ENCODE data around the gene ALKBH1. TPM values are rescaled to one million over a fixed set of nuclear protein-coding genes. Genes with fewer than 3 reads are reported as not detected.

Gene ALKBH1
- total RNA-seq, 1 donor from 2014 or later, result 14.5 TPM

DNA sequence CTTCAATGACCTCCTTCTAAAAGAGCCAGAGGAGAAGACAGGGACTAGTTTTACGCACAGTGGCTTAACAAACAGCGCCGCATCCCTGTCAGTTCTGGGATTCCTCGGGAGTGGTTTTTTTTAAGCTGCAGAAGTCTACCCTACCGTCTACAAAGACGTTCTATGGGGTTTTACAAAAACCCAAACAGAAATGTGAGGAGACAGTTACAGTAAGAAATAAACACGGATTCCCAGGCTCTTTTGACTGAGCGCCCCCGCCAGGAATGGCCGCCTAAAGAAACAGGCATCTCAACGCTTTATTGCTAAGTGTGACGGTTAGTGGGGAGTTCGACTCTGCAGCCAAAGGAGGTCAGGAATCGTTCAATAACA lies 484 bp downstream of the ALKBH1 start:
- peaks cover 5% of the 10 kb centered on the region for H3K36me3 Mint-ChIP-seq (ENCODE audit: insufficient read depth)
- H3K27me3 Mint-ChIP-seq, result no peaks in the 10 kb centered on the region
- no peaks in the 10 kb centered on the region for H3K9me3 Mint-ChIP-seq (ENCODE audit: low read depth)
- TF ChIP-seq, protein P1, sequence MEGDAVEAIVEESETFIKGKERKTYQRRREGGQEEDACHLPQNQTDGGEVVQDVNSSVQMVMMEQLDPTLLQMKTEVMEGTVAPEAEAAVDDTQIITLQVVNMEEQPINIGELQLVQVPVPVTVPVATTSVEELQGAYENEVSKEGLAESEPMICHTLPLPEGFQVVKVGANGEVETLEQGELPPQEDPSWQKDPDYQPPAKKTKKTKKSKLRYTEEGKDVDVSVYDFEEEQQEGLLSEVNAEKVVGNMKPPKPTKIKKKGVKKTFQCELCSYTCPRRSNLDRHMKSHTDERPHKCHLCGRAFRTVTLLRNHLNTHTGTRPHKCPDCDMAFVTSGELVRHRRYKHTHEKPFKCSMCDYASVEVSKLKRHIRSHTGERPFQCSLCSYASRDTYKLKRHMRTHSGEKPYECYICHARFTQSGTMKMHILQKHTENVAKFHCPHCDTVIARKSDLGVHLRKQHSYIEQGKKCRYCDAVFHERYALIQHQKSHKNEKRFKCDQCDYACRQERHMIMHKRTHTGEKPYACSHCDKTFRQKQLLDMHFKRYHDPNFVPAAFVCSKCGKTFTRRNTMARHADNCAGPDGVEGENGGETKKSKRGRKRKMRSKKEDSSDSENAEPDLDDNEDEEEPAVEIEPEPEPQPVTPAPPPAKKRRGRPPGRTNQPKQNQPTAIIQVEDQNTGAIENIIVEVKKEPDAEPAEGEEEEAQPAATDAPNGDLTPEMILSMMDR (IDR thresholded peaks at IDR 0.05; ENCODE audit: unreplicated experiment), result peak; percentile 23
- peak overlapping the region; percentile 88 for H3K4me3 Mint-ChIP-seq (ENCODE audit: low read depth)
- H3K27ac Mint-ChIP-seq, result peak overlapping the region; percentile 94
- H3K4me1 Mint-ChIP-seq (ENCODE audit: low read depth), result peaks cover 25% of the 10 kb centered on the region
- DNase-seq (ENCODE audit: low spot score, unreplicated experiment), result no peak

DNA sequence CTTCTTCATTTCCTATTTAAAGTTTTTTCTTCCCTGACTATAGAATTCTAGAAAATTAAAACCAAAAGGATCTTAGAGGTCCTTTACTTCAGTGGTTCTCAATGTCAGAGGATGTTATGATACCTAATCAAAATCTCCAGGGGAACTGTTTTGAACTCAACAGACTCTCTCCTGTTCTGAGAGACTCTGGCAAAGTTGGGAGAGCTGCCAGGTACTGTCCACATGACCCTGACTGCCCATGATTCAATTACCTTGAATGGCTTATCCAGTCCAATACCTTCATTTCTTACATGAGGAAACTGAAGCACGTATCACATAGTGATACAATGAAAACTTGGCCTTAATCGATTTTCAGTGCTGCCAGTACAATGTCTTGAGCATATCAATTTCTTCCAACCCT lies 16.6 kb downstream of the ALKBH1 start:
- Mint-ChIP-seq H3K27ac (no peak overlapping the region), H3K4me3 (ENCODE audit: low read depth) (no peak overlapping the region), H3K9me3 (ENCODE audit: low read depth) (no peaks in the 10 kb centered on the region), H3K27me3 (no peaks in the 10 kb centered on the region), H3K4me1 (ENCODE audit: low read depth) (no peaks in the 10 kb centered on the region), H3K36me3 (ENCODE audit: insufficient read depth) (peaks cover 17% of the 10 kb centered on the region)
- no peak for DNase-seq (ENCODE audit: low spot score, unreplicated experiment)
- TF ChIP-seq, protein P1 (IDR thresholded peaks at IDR 0.05; ENCODE audit: unreplicated experiment), result no peak

- Mint-ChIP-seq H3K27me3 (no peaks in the 10 kb centered on the region), H3K9me3 (ENCODE audit: low read depth) (no peaks in the 10 kb centered on the region), H3K36me3 (ENCODE audit: insufficient read depth) (peaks cover 11% of the 10 kb centered on the region), H3K4me3 (ENCODE audit: low read depth) (no peak overlapping the region), H3K4me1 (ENCODE audit: low read depth) (no peaks in the 10 kb centered on the region), H3K27ac (no peak overlapping the region)
- DNase-seq (ENCODE audit: low spot score, unreplicated experiment), result no peak
- TF ChIP-seq, protein P1 (IDR thresholded peaks at IDR 0.05; ENCODE audit: unreplicated experiment), result no peak
Measured at GRCh38 chr14:77682158-77682553, 25.7 kb downstream of the ALKBH1 start.

DNA sequence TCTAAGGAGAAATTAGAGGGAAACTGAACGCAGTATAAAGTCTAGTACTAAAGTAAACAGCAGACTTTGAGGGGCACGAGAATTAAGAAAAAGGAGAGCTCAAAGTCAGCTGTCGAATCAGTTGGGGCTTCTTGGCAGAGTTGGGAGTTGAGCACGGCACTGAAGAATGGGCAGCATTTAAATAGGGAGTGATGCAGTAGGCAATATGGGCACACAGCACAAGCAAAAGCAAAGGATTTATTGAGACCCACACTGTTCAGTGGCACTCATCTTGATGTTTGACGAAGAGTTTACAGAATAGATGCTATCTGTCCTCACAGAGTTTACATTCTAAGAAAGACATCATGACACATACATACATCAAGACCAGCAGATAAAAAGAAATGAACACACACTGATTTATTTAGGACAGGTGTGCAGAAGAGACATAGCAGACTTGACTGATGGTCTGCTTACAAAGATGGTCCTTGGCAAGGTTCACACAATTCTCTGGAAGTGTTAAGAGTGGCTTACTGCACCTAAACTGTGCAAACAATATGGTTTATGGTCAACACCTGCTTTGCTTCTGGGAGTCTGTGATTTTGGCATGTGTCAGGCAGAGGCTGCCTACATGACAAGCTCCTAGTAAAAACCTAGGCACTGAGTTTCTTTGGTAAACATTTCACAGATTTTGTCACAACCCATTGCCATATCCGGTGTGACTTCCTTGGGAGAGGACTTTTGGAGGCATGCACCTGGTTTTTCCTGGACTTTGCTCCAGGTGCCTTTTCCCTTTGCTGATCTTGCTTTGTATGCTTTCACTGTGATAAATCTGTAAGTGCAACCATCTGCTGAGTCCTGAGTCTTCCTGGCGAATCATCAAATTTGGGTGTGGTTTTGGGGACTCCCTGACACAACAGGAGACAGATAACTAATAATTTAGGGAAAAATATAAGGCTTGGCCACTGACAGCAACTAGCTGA lies 26.3 kb downstream of the ALKBH1 start:
- no peak overlapping the region for H3K27ac Mint-ChIP-seq
- TF ChIP-seq, protein P1 (IDR thresholded peaks at IDR 0.05; ENCODE audit: unreplicated experiment), result no peak
- no peaks in the 10 kb centered on the region for H3K4me1 Mint-ChIP-seq (ENCODE audit: low read depth)
- no peak overlapping the region for H3K4me3 Mint-ChIP-seq (ENCODE audit: low read depth)
- H3K9me3 Mint-ChIP-seq (ENCODE audit: low read depth), result no peaks in the 10 kb centered on the region
- DNase-seq (ENCODE audit: low spot score, unreplicated experiment), result no peak
- no peaks in the 10 kb centered on the region for H3K27me3 Mint-ChIP-seq
- peaks cover 7% of the 10 kb centered on the region for H3K36me3 Mint-ChIP-seq (ENCODE audit: insufficient read depth)

DNA sequence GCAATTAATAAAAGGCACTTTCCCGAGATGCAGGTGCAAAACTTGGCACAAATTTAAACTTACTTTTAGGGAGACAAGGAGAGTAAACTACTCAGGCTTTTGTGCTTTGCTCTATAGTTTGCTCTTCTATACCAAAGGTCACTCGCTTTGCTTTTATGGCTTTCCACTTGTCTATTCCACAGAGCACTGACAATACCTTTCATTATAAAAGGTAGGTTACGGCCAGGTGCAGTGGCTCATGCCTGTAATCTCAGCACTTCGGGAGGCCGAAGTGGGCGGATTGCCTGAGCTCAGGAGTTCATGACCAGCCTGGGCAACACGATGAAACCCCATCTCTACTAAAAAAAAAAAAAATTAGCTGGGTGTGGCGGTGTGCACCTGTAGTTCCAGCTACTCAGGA lies 32.9 kb downstream of the ALKBH1 start:
- no peak overlapping the region for H3K4me3 Mint-ChIP-seq (ENCODE audit: low read depth)
- TF ChIP-seq, protein P1 (IDR thresholded peaks at IDR 0.05; ENCODE audit: unreplicated experiment), result no peak

More for the DNA sequence above, 32.9 kb downstream of the ALKBH1 start:
- DNase-seq (ENCODE audit: low spot score, unreplicated experiment), result no peak
- H3K9me3 Mint-ChIP-seq (ENCODE audit: low read depth), result no peaks in the 10 kb centered on the region
- peak overlapping the region; percentile 45 for H3K27ac Mint-ChIP-seq
- peaks cover 20% of the 10 kb centered on the region for H3K36me3 Mint-ChIP-seq (ENCODE audit: insufficient read depth)
- no peaks in the 10 kb centered on the region for H3K27me3 Mint-ChIP-seq
- H3K4me1 Mint-ChIP-seq (ENCODE audit: low read depth), result no peaks in the 10 kb centered on the region

Data from progenitor cell of endocrine pancreas (in vitro differentiated cells).